Mesenchymal stem cell (in vitro differentiated cells and primary cell): ENCODE results near the gene NBPF20. TPM values are rescaled to one million over a fixed set of nuclear protein-coding genes. Genes with fewer than 3 reads are reported as not detected.
"Not testable (repeated sequence)": the region's sequence is repeated elsewhere in the genome, so short reads cannot be mapped to it uniquely, and the experiment has no call there.

Experiments
- DNase-seq: peaks from one replicate; pipeline ENCODE4 v3.0.0-alpha.2; 2013
- H2AFZ ChIP-seq: one replicate; pipeline ENCODE4 v1.6.1; 2013; ENCODE audit warnings: low read depth, mild to moderate bottlenecking, control low read depth, inconsistent platforms, low read length, moderate library complexity
- H2AK5ac ChIP-seq: 2 replicates; pipeline ENCODE4 v1.6.1; 2013; ENCODE audit warnings: low read length, moderate library complexity, mild to moderate bottlenecking, inconsistent platforms; ENCODE audit not compliant: severe bottlenecking
- H2BK120ac ChIP-seq: one replicate; pipeline ENCODE4 v1.6.1; 2013; ENCODE audit warnings: low read depth, mild to moderate bottlenecking, inconsistent platforms, low read length, moderate library complexity
- H2BK12ac ChIP-seq, 2 experiments: one replicate each; pipeline ENCODE4 v1.6.1; 2013; ENCODE audit warnings: inconsistent platforms in 2 of 2, low read length in 2 of 2, mild to moderate bottlenecking in 2 of 2, moderate library complexity in 2 of 2, control low read depth in 1 of 2
- H2BK15ac ChIP-seq: one replicate; pipeline ENCODE4 v1.6.1; 2013; ENCODE audit warnings: mild to moderate bottlenecking, low read depth, inconsistent platforms; ENCODE audit not compliant: poor library complexity, severe bottlenecking
- H2BK5ac ChIP-seq: 2 replicates; pipeline ENCODE4 v1.6.1; 2013; ENCODE audit warnings: low read depth, mild to moderate bottlenecking, low read length, control low read depth, inconsistent platforms; ENCODE audit not compliant: poor library complexity, severe bottlenecking
- H3K14ac ChIP-seq, 2 experiments: one replicate each; pipeline ENCODE4 v1.6.1; 2013; ENCODE audit warnings: inconsistent platforms in 2 of 2, low read length in 2 of 2, control low read depth in 1 of 2, mild to moderate bottlenecking in 1 of 2, moderate library complexity in 1 of 2
- H3K18ac ChIP-seq, 2 experiments: one replicate each; pipeline ENCODE4 v1.6.1; 2013; ENCODE audit warnings: inconsistent platforms in 2 of 2, low read length in 2 of 2, control low read depth in 1 of 2, low read depth in 1 of 2, mild to moderate bottlenecking in 1 of 2
- H3K23ac ChIP-seq, 2 experiments: one replicate each; pipeline ENCODE4 v1.6.1; 2013; ENCODE audit warnings: inconsistent platforms in 2 of 2, low read length in 2 of 2, mild to moderate bottlenecking in 2 of 2, moderate library complexity in 2 of 2, control low read depth in 1 of 2
- H3K27ac ChIP-seq: 2 replicates; pipeline ENCODE4 v1.5.1; 2013; ENCODE audit warnings: mild to moderate bottlenecking, moderate library complexity, low read length, control low read depth, inconsistent platforms; ENCODE audit not compliant: poor library complexity, severe bottlenecking
- H3K27me3 ChIP-seq, 2 experiments: 2 replicates each; pipeline versions ENCODE4 v1.6.1 to v1.7.0; 2013; ENCODE audit warnings: low read length in 2 of 2, mild to moderate bottlenecking in 2 of 2, moderate library complexity in 2 of 2, control low read depth in 1 of 2, inconsistent platforms in 1 of 2; ENCODE audit not compliant: control insufficient read depth in 1 of 2, insufficient read depth in 1 of 2
- H3K36me3 ChIP-seq, 2 experiments: 2 replicates each; pipeline versions ENCODE4 v1.6.1 to v1.7.0; 2013; ENCODE audit warnings: low read length in 2 of 2, control low read depth in 1 of 2, inconsistent platforms in 1 of 2, low read depth in 1 of 2, mild to moderate bottlenecking in 1 of 2; ENCODE audit not compliant: insufficient read depth in 2 of 2, control insufficient read depth in 1 of 2
- H3K4ac ChIP-seq, 2 experiments: one replicate each; pipeline ENCODE4 v1.6.1; 2013; ENCODE audit warnings: inconsistent platforms in 2 of 2, low read length in 2 of 2, mild to moderate bottlenecking in 2 of 2, moderate library complexity in 2 of 2, control low read depth in 1 of 2, low read depth in 1 of 2
- H3K4me1 ChIP-seq: 2 replicates; pipeline ENCODE4 v1.6.1; 2013; ENCODE audit warnings: low read depth, low read length, control low read depth; ENCODE audit not compliant: control insufficient read depth, insufficient read depth
- H3K4me2 ChIP-seq: 2 replicates; pipeline ENCODE4 v1.6.1; 2013; ENCODE audit warnings: low read length, mild to moderate bottlenecking, inconsistent platforms; ENCODE audit not compliant: poor library complexity, severe bottlenecking
- H3K4me3 ChIP-seq, 2 experiments: 2 replicates each; pipeline versions ENCODE4 v1.5.1 to v1.7.0; 2013; ENCODE audit warnings: low read length in 2 of 2, mild to moderate bottlenecking in 2 of 2, control low read depth in 1 of 2, low read depth in 1 of 2; ENCODE audit not compliant: insufficient read depth in 1 of 2
- H3K79me1 ChIP-seq: replicated peaks from 2 replicates; pipeline ENCODE4 v1.6.1; 2013; ENCODE audit warnings: mild to moderate bottlenecking, control low read depth, low read length, inconsistent platforms; ENCODE audit not compliant: poor library complexity, severe bottlenecking
- H3K9ac ChIP-seq: 2 replicates; pipeline ENCODE4 v1.7.0; 2013; ENCODE audit warnings: mild to moderate bottlenecking, low read length, moderate library complexity
- H3K9me3 ChIP-seq: 2 replicates; pipeline ENCODE4 v1.7.0; 2013; ENCODE audit warnings: mild to moderate bottlenecking, low read length; ENCODE audit not compliant: control insufficient read depth
- H4K8ac ChIP-seq: one replicate; pipeline ENCODE4 v1.6.1; 2013; ENCODE audit warnings: inconsistent platforms, mild to moderate bottlenecking, low read length, moderate library complexity
- H4K91ac ChIP-seq: one replicate; pipeline ENCODE4 v1.6.1; 2013; ENCODE audit warnings: mild to moderate bottlenecking, low read length, inconsistent platforms
- WGBS: methylation state at CpG from one replicate; pipeline ENCODE4 v1.1.7; 2013; ENCODE audit warnings: mixed read lengths; 5-methylcytosine and 5-hydroxymethylcytosine counted together
- polyA plus RNA-seq, 2 experiments: library from polyadenylated mRNA; stranded (reverse); fragments of 200-250 nt; gene quantifications; one replicate each; pipeline ENCODE4 v1.2.3, GENCODE V29; 2013

The NBPF20 gene
- 0.69 TPM for polyA plus RNA-seq (2013, experiment 1 of 2)
- 0.48 TPM for polyA plus RNA-seq (2013, experiment 2 of 2)

- WGBS: 1% methylated on average over 35 of the region's 50 CpGs
- Histone ChIP-seq H2BK5ac (no peak within 1 kb of the TSS), H2BK12ac (no peak within 1 kb of the TSS), H3K18ac (peak within 1 kb of the TSS; percentile 37 to 90), H3K27me3 (peaks cover 19 to 29% of the 10 kb centered on the region in 2 experiments), H3K4ac (peak within 1 kb of the TSS in 1 of 2 experiments; percentile 26), H4K8ac (peak within 1 kb of the TSS; percentile 3), H3K4me1 (peaks cover 2% of the 10 kb centered on the region), H3K4me3 (peak within 1 kb of the TSS; percentile 70 to 86), H3K14ac (no peak within 1 kb of the TSS), H3K79me1 (no peaks in the 10 kb centered on the region), H4K91ac (no peak within 1 kb of the TSS), H3K9me3 (peaks cover 13% of the 10 kb centered on the region), H3K36me3 (no peaks in the 10 kb centered on the region), H3K9ac (peak within 1 kb of the TSS; percentile 81), H2AFZ (peak within 1 kb of the TSS; percentile 94), H3K4me2 (peak within 1 kb of the TSS; percentile 94), H3K27ac (peak within 1 kb of the TSS; percentile 45), H2AK5ac (no peak within 1 kb of the TSS), H2BK120ac (no peak within 1 kb of the TSS), H3K23ac (no peak within 1 kb of the TSS), H2BK15ac (no peak within 1 kb of the TSS)
- peak; percentile 71 for DNase-seq
Measured at GRCh38 chr1:145425436-145426029, at the start of gene NBPF20. Gene NBPF20, minus strand, starts transcription at chr1:145425603. Its CDS starts 20,331 bp downstream, at chr1:145405272.

GRCh38 chr1:145474837-145475368 is 49.5 kb upstream of the NBPF20 start:
- peak overlapping the region in 1 of 2 experiments; percentile 63 for H3K4me3 ChIP-seq
- not testable (repeated sequence) for DNase-seq, H4K8ac ChIP-seq, H3K9ac ChIP-seq, H3K9me3 ChIP-seq, H2BK5ac ChIP-seq, H3K27ac ChIP-seq, H2AFZ ChIP-seq, H2BK15ac ChIP-seq, H3K4me1 ChIP-seq, H3K79me1 ChIP-seq, H3K23ac ChIP-seq, H2BK12ac ChIP-seq, H3K18ac ChIP-seq, H3K4me2 ChIP-seq, H3K27me3 ChIP-seq, H4K91ac ChIP-seq, H3K4ac ChIP-seq, H3K14ac ChIP-seq, H2AK5ac ChIP-seq, H3K36me3 ChIP-seq, H2BK120ac ChIP-seq
- 10% methylated on average over 5 of the region's 8 CpGs for WGBS

GRCh38 chr1:145472731-145473130 is 47.3 kb upstream of the NBPF20 start:
- not testable (repeated sequence) for H3K14ac ChIP-seq, H2BK120ac ChIP-seq, H3K27me3 ChIP-seq, DNase-seq, H3K4me2 ChIP-seq, H3K4ac ChIP-seq, H3K79me1 ChIP-seq, H3K27ac ChIP-seq, H3K18ac ChIP-seq, H2AK5ac ChIP-seq, H3K9me3 ChIP-seq, H3K9ac ChIP-seq, H2BK12ac ChIP-seq, H3K4me1 ChIP-seq, H2BK5ac ChIP-seq, H2BK15ac ChIP-seq, H2AFZ ChIP-seq, H3K4me3 ChIP-seq, H4K91ac ChIP-seq, H3K23ac ChIP-seq, H4K8ac ChIP-seq, H3K36me3 ChIP-seq
- WGBS: 100% methylated on average over 1 of the region's 2 CpGs

GRCh38 chr1:145471365-145471764 is 46.0 kb upstream of the NBPF20 start:
- not testable (repeated sequence) for H3K14ac ChIP-seq, H2BK15ac ChIP-seq, H3K9ac ChIP-seq, H2BK5ac ChIP-seq, H3K18ac ChIP-seq, H3K27ac ChIP-seq, H3K36me3 ChIP-seq, H4K91ac ChIP-seq, H3K4me2 ChIP-seq, H2AK5ac ChIP-seq, H3K23ac ChIP-seq, H2BK12ac ChIP-seq, H3K4ac ChIP-seq, H4K8ac ChIP-seq, H2AFZ ChIP-seq, H3K4me1 ChIP-seq, H3K9me3 ChIP-seq, DNase-seq, H3K4me3 ChIP-seq, H3K79me1 ChIP-seq, H2BK120ac ChIP-seq, H3K27me3 ChIP-seq
- WGBS: 46% methylated on average over 1 of the region's 6 CpGs
